HCT116 (cell line): ENCODE results near the gene TMEM45A. TPM values are rescaled to one million over a fixed set of nuclear protein-coding genes. Genes with fewer than 3 reads are reported as not detected.

Source experiments
- ATAC-seq: fragments of 200-7000 bp; cut with Tn5 transposase; 2 replicates; pipeline ENCODE4 v1.9.1; 2020; ENCODE audit warnings: mild to moderate bottlenecking, moderate library complexity
- BruUV-seq: library from RNA; stranded (reverse); fragments of 400-500 nt; replicated peaks from 2 replicates; lab custom pipeline; 2021; lab: Mats Ljungman, UMichigan
- CTCF ChIA-PET: fragments of 300-600 bp; sonication (Branson Sonifier 250); formaldehyde crosslinking; loops from one replicate; lab custom pipeline; 2021; ENCODE audit warnings: antibody characterized with exemption; lab: Charles Lee
- POLR2A ChIA-PET: fragments of 300-600, 350-600 bp; sonication (Branson Sonifier 250); formaldehyde crosslinking; loops from one replicate; lab custom pipeline; 2021; ENCODE audit warnings: antibody characterized with exemption; lab: Charles Lee
- RAD21 ChIA-PET, 2 experiments: fragments of 300-600 bp; sonication (Branson Sonifier 250); formaldehyde crosslinking; loops; one replicate each; lab custom pipeline; 2023; ENCODE audit warnings: low total read pairs in 2 of 2; ENCODE audit not compliant: uncharacterized antibody in 2 of 2, unreplicated experiment in 2 of 2, low non-redundant PET in 1 of 2; lab: Charles Lee
- DNase-seq: peaks from one replicate; pipeline ENCODE4 v3.0.0-alpha.2; 2010; ENCODE audit warnings: low read depth, low spot score
- H2AFZ ChIP-seq: fragments of 200-600 bp; shearing (Covaris generic), sonication (generic); 2 replicates; pipeline ENCODE4 v1.6.1; 2017; ENCODE audit warnings: low read depth, mixed run types, mixed read lengths, antibody characterized with exemption, low read length; ENCODE audit not compliant: poor library complexity, severe bottlenecking
- H3K27ac ChIP-seq: 2 replicates; pipeline ENCODE4 v1.5.1; 2012; ENCODE audit warnings: low read depth, low read length
- H3K27me3 ChIP-seq: fragments of 200-600 bp; sonication (generic); 2 replicates; pipeline ENCODE4 v1.6.1; 2016; ENCODE audit warnings: mixed run types, low read length, mixed read lengths; ENCODE audit not compliant: insufficient read depth
- H3K36me3 ChIP-seq, 2 experiments: fragments of 200-500 bp in 1 of 2; fragments of 200-600 bp in 1 of 2; sonication (Bioruptor generic) in 1 of 2; sonication (generic) in 1 of 2; 2 replicates each; pipeline versions ENCODE4 v1.5.1 to v1.6.1; 2014 to 2016; ENCODE audit warnings: low read length in 2 of 2, inconsistent platforms in 1 of 2, mixed read lengths in 1 of 2, mixed run types in 1 of 2; ENCODE audit not compliant: insufficient read depth in 2 of 2, control insufficient read depth in 1 of 2
- H3K4me1 ChIP-seq, 2 experiments: fragments of 200-600 bp in 1 of 2; sonication (generic) in 1 of 2; 2 replicates each; pipeline versions ENCODE4 v1.5.1 to v1.6.1; 2012 to 2017; ENCODE audit warnings: low read length in 2 of 2, inconsistent platforms in 1 of 2, mild to moderate bottlenecking in 1 of 2, mixed read lengths in 1 of 2, mixed run types in 1 of 2, moderate library complexity in 1 of 2; ENCODE audit not compliant: insufficient read depth in 2 of 2, control insufficient read depth in 1 of 2
- H3K4me2 ChIP-seq: fragments of 200-600 bp; sonication (generic); 2 replicates; pipeline ENCODE4 v1.6.1; 2017; ENCODE audit warnings: mixed run types, low read length, mixed read lengths
- H3K4me3 ChIP-seq, 2 experiments: fragments of 200-600 bp in 1 of 2; sonication (generic) in 1 of 2; replicated peaks in 1 of 2; 2 replicates each; pipeline ENCODE4 v1.5.1; 2011 to 2016; ENCODE audit warnings: low read length in 2 of 2, control low read depth in 1 of 2, low read depth in 1 of 2, mild to moderate bottlenecking in 1 of 2, mixed read lengths in 1 of 2, mixed run types in 1 of 2
- H3K79me2 ChIP-seq: fragments of 200-600 bp; sonication (generic); 2 replicates; pipeline ENCODE4 v1.6.1; 2017; ENCODE audit warnings: mild to moderate bottlenecking, mixed run types, low read length, moderate library complexity, mixed read lengths; ENCODE audit not compliant: insufficient read depth
- H3K9ac ChIP-seq: fragments of 200-600 bp; sonication (generic); 2 replicates; pipeline ENCODE4 v1.6.1; 2016; ENCODE audit warnings: low read length, mixed read lengths
- H3K9me2 ChIP-seq: fragments of 200-600 bp; sonication (generic), shearing (Covaris generic); 2 replicates; pipeline ENCODE4 v1.6.1; 2017; ENCODE audit warnings: mixed run types, mild to moderate bottlenecking, moderate library complexity; ENCODE audit not compliant: insufficient read depth
- H3K9me3 ChIP-seq, 2 experiments: fragments of 200-500 bp in 1 of 2; fragments of 200-600 bp in 1 of 2; sonication (Bioruptor generic) in 1 of 2; sonication (generic) in 1 of 2; 2 replicates each; pipeline ENCODE4 v1.6.1; 2014 to 2017; ENCODE audit warnings: low read length in 2 of 2, mixed read lengths in 2 of 2, inconsistent platforms in 1 of 2, low read depth in 1 of 2, mild to moderate bottlenecking in 1 of 2, mixed run types in 1 of 2, moderate library complexity in 1 of 2; ENCODE audit not compliant: control insufficient read depth in 1 of 2, insufficient read depth in 1 of 2
- H4K20me1 ChIP-seq: fragments of 200-600 bp; sonication (generic), shearing (Covaris generic); 2 replicates; pipeline ENCODE4 v1.6.1; 2017; ENCODE audit warnings: mixed run types, mild to moderate bottlenecking, moderate library complexity; ENCODE audit not compliant: insufficient read depth
- ELF1 ChIP-seq: IDR thresholded peaks from 2 replicates; pipeline ENCODE4 v1.6.1; 2012; ENCODE audit warnings: low read depth, borderline replicate concordance
- EZH2 ChIP-seq: fragments of 200-600 bp; sonication (generic); IDR thresholded peaks from 2 replicates; pipeline ENCODE4 v1.6.1; 2017; ENCODE audit warnings: antibody characterized with exemption, mixed run types
- JUND ChIP-seq: IDR thresholded peaks from 2 replicates; pipeline ENCODE4 v1.6.1; 2012
- MAX ChIP-seq: IDR thresholded peaks from 2 replicates; pipeline ENCODE4 v1.6.1; 2012
- POLR2AphosphoS5 ChIP-seq: IDR thresholded peaks from 2 replicates; pipeline ENCODE4 v1.6.1; 2011; ENCODE audit warnings: mild to moderate bottlenecking, low read depth, low read length, moderate library complexity
- REST ChIP-seq: IDR thresholded peaks from 2 replicates; pipeline ENCODE4 v1.6.1; 2012; ENCODE audit warnings: low read depth
- SP1 ChIP-seq: IDR thresholded peaks from 2 replicates; pipeline ENCODE4 v1.6.1; 2012; ENCODE audit warnings: low read depth
- SRF ChIP-seq: IDR thresholded peaks from 2 replicates; pipeline ENCODE4 v1.6.1; 2012; ENCODE audit warnings: low read depth
- TCF7L2 ChIP-seq: IDR thresholded peaks from 2 replicates; pipeline ENCODE4 v1.7.0; 2011; ENCODE audit warnings: borderline replicate concordance, inconsistent platforms; ENCODE audit not compliant: insufficient read depth, insufficient read length; ENCODE audit errors: extremely low read depth
- YY1 ChIP-seq: IDR thresholded peaks from 2 replicates; pipeline ENCODE4 v1.6.1; 2011; ENCODE audit warnings: low read length, low read depth, moderate library complexity, mild to moderate bottlenecking; ENCODE audit not compliant: insufficient replicate concordance; ENCODE audit errors: extremely low read depth
- ZFX ChIP-seq: fragments of 450-650 bp; IDR thresholded peaks from 2 replicates; pipeline ENCODE4 v1.6.1; 2017
- ZNF274 ChIP-seq: fragments of 200-500 bp; sonication (Bioruptor generic); IDR thresholded peaks from 2 replicates; pipeline ENCODE4 v1.6.1; 2014; ENCODE audit warnings: mild to moderate bottlenecking, low read depth, low read length, inconsistent platforms
- intact Hi-C: fragments of 100-400 bp; cut with micrococcal nuclease; formaldehyde crosslinking; loops from 2 replicates; pipeline ENCODE4 v1.10.0; 2022
- total RNA-seq: library from RNA; stranded (reverse); gene quantifications from one replicate; pipeline ENCODE4 v1.2.1, GENCODE V29; 2021; ENCODE audit not compliant: unreplicated experiment

TMEM45A gene
- total RNA-seq, 1 experiment from 2014 or later: 5.0 TPM

- no peak for DNase-seq
- Histone ChIP-seq H3K36me3 (no peaks in the 10 kb centered on the region), H4K20me1 (no peaks in the 10 kb centered on the region), H3K4me1 (no peaks in the 10 kb centered on the region), H3K9ac (no peak overlapping the region), H3K27me3 (no peaks in the 10 kb centered on the region), H3K4me2 (no peak overlapping the region), H3K79me2 (no peaks in the 10 kb centered on the region), H2AFZ (no peak overlapping the region), H3K27ac (no peak overlapping the region), H3K4me3 (no peak overlapping the region), H3K9me2 (no peaks in the 10 kb centered on the region), H3K9me3 (no peaks in the 10 kb centered on the region)
- BruUV-seq: no TSS peak
- ATAC-seq: no peak
- ChIA-PET CTCF (no interaction called here), RAD21 (no interaction called here), POLR2A (no interaction called here)
- intact Hi-C loops: no loop called here
- TF ChIP-seq YY1: no peak
- no peak for TF ChIP-seq POLR2AphosphoS5
- no peak for TF ChIP-seq TCF7L2
- no peak for TF ChIP-seq EZH2
- no peak for TF ChIP-seq SRF
- no peak for TF ChIP-seq ZNF274
Observed at GRCh38 chr3:100455841-100456550, 36.4 kb upstream of the TMEM45A start.

- CTCF ChIA-PET: no interaction called here
Observed at GRCh38 chr3:100456745-100457144, 35.7 kb upstream of the TMEM45A start.

More at GRCh38 chr3:100456745-100457144, 35.7 kb upstream of the TMEM45A start:
- ChIA-PET POLR2A (no interaction called here), RAD21 (no interaction called here)
- H3K4me3 ChIP-seq: no peak overlapping the region
- no peaks in the 10 kb centered on the region for H3K27me3 ChIP-seq
- H2AFZ ChIP-seq: no peak overlapping the region
- H3K79me2 ChIP-seq: no peaks in the 10 kb centered on the region
- no peaks in the 10 kb centered on the region for H3K36me3 ChIP-seq
- intact Hi-C loops: no loop called here
- H4K20me1 ChIP-seq: no peaks in the 10 kb centered on the region
- no peaks in the 10 kb centered on the region for H3K9me3 ChIP-seq
- no peak overlapping the region for H3K27ac ChIP-seq
- TF ChIP-seq MAX (no peak), ZNF274 (no peak), SP1 (no peak), EZH2 (no peak), JUND (no peak), TCF7L2 (no peak), REST (no peak), ELF1 (no peak), ZFX (no peak)
- no peak overlapping the region for H3K4me2 ChIP-seq
- DNase-seq (no peak), ATAC-seq (no peak)
- no peak overlapping the region for H3K9ac ChIP-seq
- H3K4me1 ChIP-seq: no peaks in the 10 kb centered on the region
- no TSS peak for BruUV-seq
- no peaks in the 10 kb centered on the region for H3K9me2 ChIP-seq
